ENCODE measurements around the gene CD2AP.
"Not testable (repeated sequence)": the region's sequence is repeated elsewhere in the genome, so short reads cannot be mapped to it uniquely, and the experiment has no call there.

Gene CD2AP

GRCh38 chr6:47481213-47481612 lies 3.6 kb downstream of the CD2AP start:
- not testable (repeated sequence) for H3K9me3 Mint-ChIP-seq; ATAC-seq; H3K27ac Mint-ChIP-seq; DNase-seq (ENCODE audit: low spot score in 2 of 2); H3K36me3 Mint-ChIP-seq; H3K4me3 Mint-ChIP-seq
- H3K4me1 Mint-ChIP-seq, result peaks cover 56% of the 10 kb centered on the region

GRCh38 chr6:47481806-47482205 lies 4.2 kb downstream of the CD2AP start:
- Mint-ChIP-seq H3K4me3 (no peak overlapping the region), H3K27ac (no peak overlapping the region), H3K9me3 (no peaks in the 10 kb centered on the region), H3K4me1 (peaks cover 62% of the 10 kb centered on the region), H3K36me3 (peaks cover 8% of the 10 kb centered on the region)
- no peak for ATAC-seq
- no peak for DNase-seq (ENCODE audit: low spot score in 2 of 2)

GRCh38 chr6:47483516-47483852 lies 5.9 kb downstream of the CD2AP start:
- Mint-ChIP-seq H3K27ac (peak overlapping the region; percentile 26), H3K36me3 (peaks cover 3% of the 10 kb centered on the region), H3K9me3 (no peaks in the 10 kb centered on the region), H3K4me3 (no peak overlapping the region), H3K4me1 (peaks cover 64% of the 10 kb centered on the region)
- peak; percentile 32 for ATAC-seq
- DNase-seq (ENCODE audit: low spot score in 2 of 2), result no peak

GRCh38 chr6:47483853-47484546 lies 6.4 kb downstream of the CD2AP start:
- Mint-ChIP-seq H3K9me3 (no peaks in the 10 kb centered on the region), H3K4me1 (peaks cover 59% of the 10 kb centered on the region), H3K4me3 (no peak overlapping the region), H3K27ac (peak overlapping the region; percentile 26), H3K36me3 (no peaks in the 10 kb centered on the region)
- DNase-seq (ENCODE audit: low spot score in 2 of 2) (no peak), ATAC-seq (no peak)

- no peaks in the 10 kb centered on the region for H3K9me3 Mint-ChIP-seq
- peaks cover 53% of the 10 kb centered on the region for H3K4me1 Mint-ChIP-seq
- no peak overlapping the region for H3K4me3 Mint-ChIP-seq
- peak overlapping the region; percentile 26 for H3K27ac Mint-ChIP-seq
- ATAC-seq, result no peak
- no peak for DNase-seq (ENCODE audit: low spot score in 2 of 2)
- no peaks in the 10 kb centered on the region for H3K36me3 Mint-ChIP-seq
These were observed 7.0 kb downstream of the CD2AP start for GRCh38 chr6:47484616-47485015.

GRCh38 chr6:47485083-47485482 lies 7.5 kb downstream of the CD2AP start:
- Mint-ChIP-seq H3K4me1 (peaks cover 48% of the 10 kb centered on the region), H3K36me3 (no peaks in the 10 kb centered on the region), H3K27ac (no peak overlapping the region), H3K4me3 (no peak overlapping the region), H3K9me3 (no peaks in the 10 kb centered on the region)
- ATAC-seq (no peak), DNase-seq (ENCODE audit: low spot score in 2 of 2) (no peak)

- no peak for DNase-seq (ENCODE audit: low spot score in 2 of 2)
- no peak overlapping the region for H3K27ac Mint-ChIP-seq
- H3K4me3 Mint-ChIP-seq, result no peak overlapping the region
- H3K4me1 Mint-ChIP-seq, result peaks cover 46% of the 10 kb centered on the region
- H3K9me3 Mint-ChIP-seq, result no peaks in the 10 kb centered on the region
- H3K36me3 Mint-ChIP-seq, result no peaks in the 10 kb centered on the region
- ATAC-seq, result peak; percentile 69
These were observed 8.0 kb downstream of the CD2AP start for GRCh38 chr6:47485491-47486135.

GRCh38 chr6:47489995-47490394 lies 12.4 kb downstream of the CD2AP start:
- DNase-seq (ENCODE audit: low spot score in 2 of 2) (no peak), ATAC-seq (no peak)
- H3K36me3 Mint-ChIP-seq, result no peaks in the 10 kb centered on the region
- no peak overlapping the region for H3K4me3 Mint-ChIP-seq
- H3K4me1 Mint-ChIP-seq, result peaks cover 34% of the 10 kb centered on the region
- H3K9me3 Mint-ChIP-seq, result no peaks in the 10 kb centered on the region
- H3K27ac Mint-ChIP-seq, result no peak overlapping the region

GRCh38 chr6:47490676-47491075 lies 13.1 kb downstream of the CD2AP start:
- DNase-seq (ENCODE audit: low spot score in 2 of 2), result no peak
- Mint-ChIP-seq H3K4me1 (peaks cover 41% of the 10 kb centered on the region), H3K9me3 (no peaks in the 10 kb centered on the region), H3K36me3 (no peaks in the 10 kb centered on the region), H3K27ac (no peak overlapping the region), H3K4me3 (no peak overlapping the region)
- no peak for ATAC-seq

- Mint-ChIP-seq H3K27ac (no peak overlapping the region), H3K9me3 (no peaks in the 10 kb centered on the region), H3K36me3 (no peaks in the 10 kb centered on the region), H3K4me1 (peaks cover 38% of the 10 kb centered on the region), H3K4me3 (no peak overlapping the region)
- ATAC-seq, result no peak
- no peak for DNase-seq (ENCODE audit: low spot score in 2 of 2)
These were observed 14.8 kb downstream of the CD2AP start for GRCh38 chr6:47492355-47492754.

- H3K27ac Mint-ChIP-seq, result no peak overlapping the region
- ATAC-seq (no peak), DNase-seq (ENCODE audit: low spot score in 2 of 2) (no peak)
- H3K9me3 Mint-ChIP-seq, result no peaks in the 10 kb centered on the region
- peaks cover 58% of the 10 kb centered on the region for H3K4me1 Mint-ChIP-seq
- H3K4me3 Mint-ChIP-seq, result no peak overlapping the region
- H3K36me3 Mint-ChIP-seq, result no peaks in the 10 kb centered on the region
These were observed 17.6 kb downstream of the CD2AP start for GRCh38 chr6:47495207-47495606.

GRCh38 chr6:47495954-47496545 lies 18.5 kb downstream of the CD2AP start:
- no peak overlapping the region for H3K27ac Mint-ChIP-seq
- H3K9me3 Mint-ChIP-seq, result no peaks in the 10 kb centered on the region
- DNase-seq (ENCODE audit: low spot score in 2 of 2) (no peak), ATAC-seq (no peak)
- H3K4me1 Mint-ChIP-seq, result peaks cover 56% of the 10 kb centered on the region
- no peak overlapping the region for H3K4me3 Mint-ChIP-seq
- no peaks in the 10 kb centered on the region for H3K36me3 Mint-ChIP-seq

GRCh38 chr6:47496935-47497579 lies 19.5 kb downstream of the CD2AP start:
- peaks cover 63% of the 10 kb centered on the region for H3K4me1 Mint-ChIP-seq
- ATAC-seq (no peak), DNase-seq (ENCODE audit: low spot score in 2 of 2) (no peak)
- no peak overlapping the region for H3K4me3 Mint-ChIP-seq
- H3K27ac Mint-ChIP-seq, result no peak overlapping the region
- no peaks in the 10 kb centered on the region for H3K9me3 Mint-ChIP-seq
- H3K36me3 Mint-ChIP-seq, result no peaks in the 10 kb centered on the region

GRCh38 chr6:47502920-47503319 lies 25.3 kb downstream of the CD2AP start:
- Mint-ChIP-seq H3K4me1 (peaks cover 42% of the 10 kb centered on the region), H3K27ac (no peak overlapping the region), H3K36me3 (peaks cover 4% of the 10 kb centered on the region), H3K9me3 (no peaks in the 10 kb centered on the region), H3K4me3 (no peak overlapping the region)
- DNase-seq (ENCODE audit: low spot score in 2 of 2), result no peak
- no peak for ATAC-seq

GRCh38 chr6:47509937-47510336 lies 32.3 kb downstream of the CD2AP start:
- ATAC-seq (no peak), DNase-seq (ENCODE audit: low spot score in 2 of 2) (no peak)
- Mint-ChIP-seq H3K9me3 (peaks cover 7% of the 10 kb centered on the region), H3K4me1 (peaks cover 24% of the 10 kb centered on the region), H3K4me3 (no peak overlapping the region), H3K36me3 (peaks cover 26% of the 10 kb centered on the region), H3K27ac (no peak overlapping the region)

GRCh38 chr6:47512872-47513271 lies 35.3 kb downstream of the CD2AP start:
- DNase-seq (ENCODE audit: low spot score in 2 of 2) (no peak), ATAC-seq (no peak)
- Mint-ChIP-seq H3K9me3 (peaks cover 7% of the 10 kb centered on the region), H3K4me1 (peaks cover 15% of the 10 kb centered on the region), H3K4me3 (no peak overlapping the region), H3K27ac (no peak overlapping the region), H3K36me3 (peaks cover 26% of the 10 kb centered on the region)
